Neural progenitor cell (in vitro differentiated cells): Measurements from ENCODE around the gene MAP6. TPM values are rescaled to one million over a fixed set of nuclear protein-coding genes. Genes with fewer than 3 reads are reported as not detected.

Experiments used
- DNase-seq: peaks from one replicate; pipeline ENCODE4 v3.0.0-alpha.2; 2016; ENCODE audit warnings: low spot score
- H2AFZ ChIP-seq: fragments of 200-600 bp; sonication (generic); replicated peaks from 2 replicates; pipeline ENCODE4 v1.6.1; 2016; ENCODE audit warnings: antibody characterized with exemption
- H3F3A ChIP-seq: fragments of 200-600 bp; sonication (generic); 2 replicates; pipeline ENCODE4 v1.6.1; 2016; ENCODE audit warnings: antibody characterized with exemption, low read depth
- H3K27ac ChIP-seq: fragments of 200-600 bp; sonication (generic); 2 replicates; pipeline ENCODE4 v1.5.1; 2016; ENCODE audit warnings: mild to moderate bottlenecking
- H3K27me3 ChIP-seq: fragments of 200-600 bp; sonication (generic); 2 replicates; pipeline ENCODE4 v1.6.1; 2016; ENCODE audit warnings: mild to moderate bottlenecking, moderate library complexity
- H3K36me3 ChIP-seq: fragments of 200-600 bp; sonication (generic); 2 replicates; pipeline ENCODE4 v1.5.1; 2016
- H3K4me1 ChIP-seq: fragments of 200-600 bp; sonication (generic); 2 replicates; pipeline ENCODE4 v1.6.1; 2016; ENCODE audit warnings: mixed run types
- H3K4me2 ChIP-seq: fragments of 200-600 bp; sonication (generic); 2 replicates; pipeline ENCODE4 v1.6.1; 2016
- H3K4me3 ChIP-seq: fragments of 200-600 bp; sonication (generic); 2 replicates; pipeline ENCODE4 v1.5.1; 2016
- H3K79me2 ChIP-seq: fragments of 200-600 bp; sonication (generic); 2 replicates; pipeline ENCODE4 v1.6.1; 2016; ENCODE audit warnings: low read depth
- H3K9ac ChIP-seq: fragments of 200-600 bp; sonication (generic); 2 replicates; pipeline ENCODE4 v1.6.1; 2016
- H3K9me3 ChIP-seq: fragments of 200-600 bp; sonication (generic); 2 replicates; pipeline ENCODE4 v1.5.1; 2016; ENCODE audit warnings: low read depth
- H4K20me1 ChIP-seq: fragments of 200-600 bp; sonication (generic); 2 replicates; pipeline ENCODE4 v1.6.1; 2016; ENCODE audit warnings: low read depth
- H3K27ac Mint-ChIP-seq: 3 replicates; pipeline ENCODE4 v1.8.0; 2021; ENCODE audit warnings: mixed read lengths
- H3K27me3 Mint-ChIP-seq: 2 replicates; pipeline ENCODE4 v1.8.0; 2022; ENCODE audit warnings: low read depth, mild to moderate bottlenecking, inconsistent platforms, moderate library complexity, mixed read lengths; ENCODE audit not compliant: insufficient read depth
- H3K36me3 Mint-ChIP-seq: 3 replicates; pipeline ENCODE4 v1.8.0; 2021; ENCODE audit warnings: mixed read lengths
- H3K4me1 Mint-ChIP-seq: 3 replicates; pipeline ENCODE4 v1.8.0; 2021; ENCODE audit warnings: mixed read lengths
- H3K4me3 Mint-ChIP-seq: 3 replicates; pipeline ENCODE4 v1.8.0; 2021; ENCODE audit warnings: mild to moderate bottlenecking, moderate library complexity, mixed read lengths
- H3K9me3 Mint-ChIP-seq: 3 replicates; pipeline ENCODE4 v1.8.0; 2020; ENCODE audit warnings: mixed read lengths
- CTCF ChIP-seq: fragments of 200-600 bp; sonication (generic); IDR thresholded peaks from 2 replicates; pipeline ENCODE4 v1.5.1; 2017; ENCODE audit warnings: antibody characterized with exemption, mild to moderate bottlenecking
- EZH2 ChIP-seq: fragments of 200-600 bp; sonication (generic); IDR thresholded peaks from 2 replicates; pipeline ENCODE4 v1.6.1; 2017; ENCODE audit warnings: antibody characterized with exemption, mild to moderate bottlenecking, moderate library complexity
- EZH2phosphoT487 ChIP-seq: fragments of 200-600 bp; sonication (generic); IDR thresholded peaks from 2 replicates; pipeline ENCODE4 v1.6.1; 2017; ENCODE audit warnings: antibody characterized with exemption
- total RNA-seq: library from RNA; depleted of rRNA; stranded (reverse); fragments of >200 nt; gene quantifications from 2 replicates; pipeline ENCODE4 v1.2.3, GENCODE V29; 2015; ENCODE audit warnings: low replicate concordance

Gene MAP6
- total RNA-seq, 1 donor from 2014 or later: 9.9 TPM

DNA sequence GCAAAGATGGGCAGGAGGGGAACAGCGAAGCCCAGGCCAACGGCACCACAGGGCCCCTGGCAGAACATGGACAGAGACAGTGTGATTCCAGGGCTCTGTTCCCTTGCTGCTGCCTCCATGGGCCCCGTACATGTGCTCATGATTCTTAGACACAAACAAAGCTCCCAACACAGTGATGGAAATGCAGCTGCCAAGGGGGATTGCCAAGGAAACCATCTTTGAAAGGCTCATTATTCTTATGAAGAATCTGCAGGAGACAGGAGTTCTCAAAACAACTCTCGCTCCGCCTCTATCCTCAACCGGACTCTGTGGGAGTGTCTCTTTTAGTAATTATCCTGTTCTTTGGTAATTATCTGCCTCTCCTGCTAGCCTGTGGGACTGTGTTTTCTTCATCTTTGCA, 74.6 kb downstream of the MAP6 start:
- H3K27ac Mint-ChIP-seq: peak overlapping the region; percentile 84
- no peaks in the 10 kb centered on the region for H3K36me3 ChIP-seq
- peaks cover 65% of the 10 kb centered on the region for H3K4me1 Mint-ChIP-seq

DNA sequence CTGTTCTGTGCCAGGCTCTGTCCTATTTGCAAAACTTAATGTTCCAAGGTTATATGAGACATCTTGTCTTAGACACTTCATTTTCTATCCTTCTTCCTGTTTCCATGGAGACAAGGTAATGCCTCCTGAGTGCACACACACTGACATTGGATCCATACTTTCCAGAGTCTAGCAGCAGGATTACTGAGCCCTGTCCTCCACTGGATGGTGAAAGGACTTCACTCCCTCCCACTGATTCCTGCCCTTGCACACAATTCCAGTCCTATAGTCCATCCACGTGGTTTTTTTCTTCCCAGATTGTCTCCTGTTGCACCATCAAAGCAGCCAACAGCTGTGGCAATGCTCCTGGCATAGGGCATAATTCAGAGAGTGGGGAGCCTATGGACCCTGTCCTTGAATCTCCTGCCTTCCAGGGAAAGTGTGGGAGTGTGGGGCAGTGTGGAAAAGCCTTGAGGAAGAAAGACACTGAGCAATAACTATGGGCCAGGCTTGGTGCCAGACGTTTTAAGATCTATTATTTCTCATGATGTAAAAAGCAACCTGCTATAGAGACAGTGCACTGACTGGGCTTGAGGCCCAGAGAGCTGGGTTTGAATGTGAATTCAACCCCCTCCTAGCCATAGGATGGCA, 75.4 kb downstream of the MAP6 start:
- peaks cover 4% of the 10 kb centered on the region for H3K36me3 Mint-ChIP-seq
- H3K4me1 Mint-ChIP-seq: peaks cover 61% of the 10 kb centered on the region

More for the DNA sequence above, 74.6 kb downstream of the MAP6 start:
- H3K4me1 ChIP-seq: no peaks in the 10 kb centered on the region
- DNase-seq: no peak
- H3K9me3 ChIP-seq: no peaks in the 10 kb centered on the region
- no peak overlapping the region for H3K27ac ChIP-seq
- Mint-ChIP-seq H3K9me3 (no peaks in the 10 kb centered on the region), H3K4me3 (no peak overlapping the region), H3K27me3 (peaks cover 2% of the 10 kb centered on the region), H3K36me3 (peaks cover 6% of the 10 kb centered on the region)
- H2AFZ ChIP-seq: no peak overlapping the region
- no peak overlapping the region for H3K9ac ChIP-seq
- no peak overlapping the region for H3K4me3 ChIP-seq
- H3K4me2 ChIP-seq: peak overlapping the region; percentile 13
- no peaks in the 10 kb centered on the region for H3K27me3 ChIP-seq
- no peaks in the 10 kb centered on the region for H4K20me1 ChIP-seq
- H3F3A ChIP-seq: no peaks in the 10 kb centered on the region
- no peaks in the 10 kb centered on the region for H3K79me2 ChIP-seq
- TF ChIP-seq CTCF (no peak), EZH2 (no peak), EZH2phosphoT487 (no peak)

DNA sequence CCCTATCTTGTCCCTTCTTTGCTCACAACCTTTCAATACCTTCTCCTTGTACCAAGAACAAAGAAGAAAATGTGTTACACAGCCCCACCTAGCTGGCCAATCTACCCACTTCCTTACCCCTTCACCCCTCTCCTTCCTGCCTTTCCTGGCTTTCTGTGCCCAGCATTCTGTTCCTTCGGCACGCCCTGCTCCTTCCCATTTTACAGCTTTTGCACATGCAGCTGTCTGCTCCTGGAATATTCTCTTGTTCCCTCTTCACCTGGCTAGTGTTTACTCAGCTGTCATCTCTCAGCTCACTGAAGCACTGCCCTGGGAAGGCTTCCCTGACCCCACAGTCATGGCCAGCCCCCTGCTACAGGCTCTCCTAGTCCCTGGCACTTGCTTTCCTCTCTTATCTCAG, 76.1 kb downstream of the MAP6 start:
- no peaks in the 10 kb centered on the region for H3K27me3 ChIP-seq
- Mint-ChIP-seq H3K27ac (peak overlapping the region; percentile 11), H3K27me3 (peaks cover 2% of the 10 kb centered on the region), H3K4me3 (no peak overlapping the region), H3K4me1 (peaks cover 55% of the 10 kb centered on the region), H3K36me3 (peaks cover 4% of the 10 kb centered on the region), H3K9me3 (no peaks in the 10 kb centered on the region)
- H3K4me3 ChIP-seq: no peak overlapping the region
- no peak for DNase-seq
- H3K9ac ChIP-seq: no peak overlapping the region
- TF ChIP-seq EZH2 (no peak), CTCF (no peak), EZH2phosphoT487 (no peak)
- no peaks in the 10 kb centered on the region for H3K36me3 ChIP-seq
- H3F3A ChIP-seq: no peaks in the 10 kb centered on the region
- H2AFZ ChIP-seq: no peak overlapping the region
- no peak overlapping the region for H3K27ac ChIP-seq
- H4K20me1 ChIP-seq: no peaks in the 10 kb centered on the region
- no peaks in the 10 kb centered on the region for H3K4me1 ChIP-seq
- H3K9me3 ChIP-seq: no peaks in the 10 kb centered on the region
- H3K4me2 ChIP-seq: no peak overlapping the region
- H3K79me2 ChIP-seq: no peaks in the 10 kb centered on the region

More for the DNA sequence above, 75.4 kb downstream of the MAP6 start:
- Histone ChIP-seq H3F3A (no peaks in the 10 kb centered on the region), H4K20me1 (no peaks in the 10 kb centered on the region), H3K79me2 (no peaks in the 10 kb centered on the region), H3K36me3 (no peaks in the 10 kb centered on the region), H3K9ac (no peak overlapping the region), H3K9me3 (no peaks in the 10 kb centered on the region), H3K27ac (no peak overlapping the region), H3K4me2 (no peak overlapping the region), H3K4me3 (no peak overlapping the region), H3K27me3 (no peaks in the 10 kb centered on the region), H3K4me1 (no peaks in the 10 kb centered on the region), H2AFZ (no peak overlapping the region)
- Mint-ChIP-seq H3K9me3 (no peaks in the 10 kb centered on the region), H3K27me3 (peaks cover 2% of the 10 kb centered on the region), H3K27ac (no peak overlapping the region), H3K4me3 (no peak overlapping the region)
- TF ChIP-seq EZH2 (no peak), EZH2phosphoT487 (no peak), CTCF (no peak)
- DNase-seq: no peak
